CD14-positive monocyte (primary cell): ENCODE data around the gene ZSCAN16. TPM values are rescaled to one million over a fixed set of nuclear protein-coding genes. Genes with fewer than 3 reads are reported as not detected.

Experiments used
- DNase-seq, 3 donors: peaks; one replicate each; pipeline ENCODE4 v3.0.0-alpha.2; 2011 to 2022
- H2AFZ ChIP-seq: 2 replicates; pipeline ENCODE4 v1.6.0; 2012; ENCODE audit warnings: mild to moderate bottlenecking, low read depth, low read length, inconsistent platforms; ENCODE audit not compliant: insufficient read depth, poor library complexity, severe bottlenecking
- H3K27ac ChIP-seq, 2 donors: 1 replicate in 1 of 2; 2 replicates in 1 of 2; pipeline ENCODE4 v1.5.1; 2012 to 2013; ENCODE audit warnings: low read length in 2 of 2, control low read depth in 1 of 2, inconsistent platforms in 1 of 2, low read depth in 1 of 2, mild to moderate bottlenecking in 1 of 2
- H3K27me3 ChIP-seq, 2 donors: one replicate each; pipeline versions ENCODE4 v1.6.0 to v1.6.1; 2011 to 2013; ENCODE audit warnings: low read length in 2 of 2; ENCODE audit not compliant: control insufficient read depth in 2 of 2, insufficient read depth in 2 of 2
- H3K36me3 ChIP-seq, 2 donors: replicated peaks in 1 of 2; 1 replicate in 1 of 2; 2 replicates in 1 of 2; pipeline versions ENCODE4 v1.5.1 to v1.6.1; 2012 to 2013; ENCODE audit warnings: low read length in 2 of 2, control low read depth in 1 of 2, inconsistent platforms in 1 of 2, mild to moderate bottlenecking in 1 of 2; ENCODE audit not compliant: insufficient read depth in 2 of 2, control insufficient read depth in 1 of 2
- H3K4me1 ChIP-seq, 2 donors: 1 replicate in 1 of 2; 2 replicates in 1 of 2; pipeline versions ENCODE4 v1.5.1 to v1.6.1; 2012 to 2013; ENCODE audit warnings: low read length in 2 of 2, control low read depth in 1 of 2, inconsistent platforms in 1 of 2, mild to moderate bottlenecking in 1 of 2, moderate library complexity in 1 of 2; ENCODE audit not compliant: insufficient read depth in 2 of 2, control insufficient read depth in 1 of 2
- H3K4me2 ChIP-seq: replicated peaks from 2 replicates; pipeline ENCODE3; 2012; ENCODE audit warnings: low read length, moderate library complexity, mild to moderate bottlenecking; ENCODE audit not compliant: poor library complexity, severe bottlenecking; ENCODE audit errors: extremely low read depth
- H3K4me3 ChIP-seq, 3 experiments: fragments of 200-600 bp in 1 of 3; sonication (generic) in 1 of 3; replicated peaks in 1 of 3; 1 replicate in 2 of 3; 2 replicates in 1 of 3; pipeline ENCODE4 v1.5.1; 2011 to 2013; ENCODE audit warnings: low read length in 3 of 3, mild to moderate bottlenecking in 3 of 3, control low read depth in 2 of 3, low read depth in 2 of 3, inconsistent platforms in 1 of 3, moderate library complexity in 1 of 3
- H3K79me2 ChIP-seq: 2 replicates; pipeline ENCODE4 v1.6.0; 2012; ENCODE audit warnings: mild to moderate bottlenecking, control low read depth, inconsistent platforms, low read length, moderate library complexity; ENCODE audit not compliant: insufficient read depth
- H3K9ac ChIP-seq: 2 replicates; pipeline ENCODE4 v1.6.0; 2017; ENCODE audit warnings: low read length, mild to moderate bottlenecking; ENCODE audit not compliant: insufficient read depth, poor library complexity, severe bottlenecking
- H3K9me3 ChIP-seq, 2 donors: replicated peaks in 1 of 2; 1 replicate in 1 of 2; 2 replicates in 1 of 2; pipeline versions ENCODE4 v1.5.1 to v1.6.1; 2012 to 2013; ENCODE audit warnings: low read length in 2 of 2, control low read depth in 1 of 2; ENCODE audit not compliant: control insufficient read depth in 1 of 2, insufficient read depth in 1 of 2
- H4K20me1 ChIP-seq: 2 replicates; pipeline ENCODE4 v1.6.0; 2012; ENCODE audit warnings: mild to moderate bottlenecking, low read length, control low read depth, moderate library complexity; ENCODE audit not compliant: insufficient read depth
- H3K27ac Mint-ChIP-seq, 7 donors: one replicate each; pipeline ENCODE4 v1.8.0; 2020; ENCODE audit warnings: mild to moderate bottlenecking in 7 of 7, mixed read lengths in 7 of 7, moderate library complexity in 6 of 7, inconsistent platforms in 2 of 7
- H3K27me3 Mint-ChIP-seq, 3 donors: one replicate each; pipeline ENCODE4 v1.8.0; 2021 to 2022; ENCODE audit warnings: low read depth in 3 of 3, mild to moderate bottlenecking in 3 of 3, mixed read lengths in 3 of 3, moderate library complexity in 3 of 3, inconsistent platforms in 1 of 3
- H3K36me3 Mint-ChIP-seq, 2 donors: one replicate each; pipeline ENCODE4 v1.8.0; 2020; ENCODE audit warnings: mixed read lengths in 2 of 2, inconsistent platforms in 1 of 2, mild to moderate bottlenecking in 1 of 2
- H3K4me1 Mint-ChIP-seq: one replicate; pipeline ENCODE4 v1.8.0; 2020; ENCODE audit warnings: mild to moderate bottlenecking, mixed read lengths
- H3K4me3 Mint-ChIP-seq, 2 donors: one replicate each; pipeline ENCODE4 v1.8.0; 2020; ENCODE audit warnings: mild to moderate bottlenecking in 2 of 2, mixed read lengths in 2 of 2, moderate library complexity in 1 of 2
- H3K9me3 Mint-ChIP-seq, 7 donors: one replicate each; pipeline ENCODE4 v1.8.0; 2020 to 2022; ENCODE audit warnings: mixed read lengths in 7 of 7, mild to moderate bottlenecking in 6 of 7, moderate library complexity in 6 of 7, inconsistent platforms in 2 of 7
- CTCF ChIP-seq: fragments of 200-600 bp; IDR thresholded peaks from one replicate; pipeline ENCODE4 v1.8.0; 2022; ENCODE audit warnings: antibody characterized with exemption, mild to moderate bottlenecking
- WGBS: methylation state at CpG from one replicate; pipeline ENCODE4 v1.1.5; 2013; ENCODE audit warnings: missing lambda C conversion rate; ENCODE audit not compliant: insufficient coverage; 5-methylcytosine and 5-hydroxymethylcytosine counted together
- intact Hi-C, 2 donors: fragments of 100-400 bp; cut with micrococcal nuclease; formaldehyde crosslinking; loops; one replicate each; pipeline versions ENCODE4 v1.15.0 to v1.15.1; 2023
- polyA plus RNA-seq, 3 donors: library from polyadenylated mRNA; depleted of rRNA in 1 of 3; unstranded in 2 of 3; stranded (reverse) in 1 of 3; fragments of 300-500 nt in 2 of 3; fragments of >200 nt in 1 of 3; fragmentation: Illumina TruSeq in 2 of 3; gene quantifications; 1 replicate in 2 of 3; 2 replicates in 1 of 3; pipeline ENCODE4 v1.2.3, GENCODE V29; 2012 to 2021

The ZSCAN16 gene
- polyA plus RNA-seq, 3 donors, result 3.5 to 5.9 (median 4.0) TPM

- peaks cover 11 to 14% of the 10 kb centered on the region in 2 donors for H3K4me1 ChIP-seq
- H3K27me3 Mint-ChIP-seq, result peaks cover 1 to 3% (median 2%) of the 10 kb centered on the region in 3 donors
- H4K20me1 ChIP-seq, result no peaks in the 10 kb centered on the region
- H3K4me2 ChIP-seq, result peak overlapping the region; percentile 79
- 10% methylated on average over 27 of the region's 32 CpGs for whole genome bisulfite sequencing
- H3K27me3 ChIP-seq, result peaks cover 0 to 4% of the 10 kb centered on the region in 2 donors
- intact Hi-C loops, result no loop called here
- TF ChIP-seq CTCF, result no peak
- H3K9me3 Mint-ChIP-seq, result peaks cover 6 to 14% (median 10%) of the 10 kb centered on the region in 7 donors
- H3K79me2 ChIP-seq, result no peaks in the 10 kb centered on the region
- peak overlapping the region; percentile 28 for H3K9ac ChIP-seq
- H3K4me3 Mint-ChIP-seq, result peak overlapping the region; percentile 79 to 87
- H3K36me3 ChIP-seq, result peaks cover 2 to 20% of the 10 kb centered on the region in 2 donors
- peaks cover 13 to 25% of the 10 kb centered on the region in 2 donors for H3K36me3 Mint-ChIP-seq
- H3K4me3 ChIP-seq, result peak overlapping the region; percentile 42 to 78 (median 45)
- H3K4me1 Mint-ChIP-seq, result peaks cover 14% of the 10 kb centered on the region
- H2AFZ ChIP-seq, result peak overlapping the region; percentile 95
- peak overlapping the region in 4 of 7 donors; percentile 26 to 76 (median 54) for H3K27ac Mint-ChIP-seq
- no peaks in the 10 kb centered on the region for H3K9me3 ChIP-seq
- peak overlapping the region in 1 of 2 donors; percentile 39 for H3K27ac ChIP-seq
- peak; percentile 64 to 73 (median 71) for DNase-seq
These were observed 37.1 kb downstream of the ZSCAN16 start for GRCh38 chr6:28161410-28162079.

GRCh38 chr6:28165563-28165962 lies 41.2 kb downstream of the ZSCAN16 start:
- intact Hi-C loops, result no loop called here
- Histone ChIP-seq H3K4me2 (no peak overlapping the region), H3K9ac (no peak overlapping the region), H3K27ac (no peak overlapping the region), H2AFZ (no peak overlapping the region), H3K27me3 (peaks cover 0 to 6% of the 10 kb centered on the region in 2 donors), H3K9me3 (no peaks in the 10 kb centered on the region), H3K79me2 (no peaks in the 10 kb centered on the region), H4K20me1 (no peaks in the 10 kb centered on the region), H3K4me1 (peaks cover 11 to 14% of the 10 kb centered on the region in 2 donors), H3K4me3 (no peak overlapping the region), H3K36me3 (no peaks in the 10 kb centered on the region)
- Mint-ChIP-seq H3K9me3 (peaks cover 5 to 18% (median 12%) of the 10 kb centered on the region in 7 donors), H3K27me3 (peaks cover 1 to 3% (median 2%) of the 10 kb centered on the region in 3 donors), H3K36me3 (no peaks in the 10 kb centered on the region), H3K27ac (no peak overlapping the region), H3K4me3 (no peak overlapping the region), H3K4me1 (peaks cover 14% of the 10 kb centered on the region)
- TF ChIP-seq CTCF, result no peak
- DNase-seq, result no peak
- WGBS, result no CpG with 5 or more reads among the region's 1 CpG
